ENCODE data around the gene FAM107B.

Gene FAM107B

DNA sequence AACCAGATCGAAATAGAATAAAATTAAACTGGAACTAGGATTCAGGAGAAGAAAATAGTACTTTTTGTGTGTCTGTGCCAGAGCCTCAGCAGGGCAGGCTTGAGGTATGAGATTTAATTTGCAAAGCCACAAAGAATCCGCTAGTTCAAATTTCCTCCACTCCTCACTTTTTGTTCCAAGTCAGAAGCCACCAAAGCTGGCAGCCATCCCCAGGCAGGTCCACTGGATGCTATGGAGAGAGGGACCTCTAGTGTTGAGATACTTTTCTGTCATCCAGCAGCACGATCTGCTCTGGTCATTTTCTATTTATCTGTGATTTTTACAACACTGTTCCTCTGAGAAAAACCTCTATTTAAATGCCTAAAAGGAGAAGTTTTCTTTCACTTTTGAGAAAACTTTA lies 296.1 kb downstream of the FAM107B start:
- TF ChIP-seq YY1 (IDR thresholded peaks at IDR 0.05; ENCODE audit: low read depth) (no peak), RAD21 (IDR thresholded peaks at IDR 0.05; ENCODE audit: low read depth) (peak; percentile 52)

DNA sequence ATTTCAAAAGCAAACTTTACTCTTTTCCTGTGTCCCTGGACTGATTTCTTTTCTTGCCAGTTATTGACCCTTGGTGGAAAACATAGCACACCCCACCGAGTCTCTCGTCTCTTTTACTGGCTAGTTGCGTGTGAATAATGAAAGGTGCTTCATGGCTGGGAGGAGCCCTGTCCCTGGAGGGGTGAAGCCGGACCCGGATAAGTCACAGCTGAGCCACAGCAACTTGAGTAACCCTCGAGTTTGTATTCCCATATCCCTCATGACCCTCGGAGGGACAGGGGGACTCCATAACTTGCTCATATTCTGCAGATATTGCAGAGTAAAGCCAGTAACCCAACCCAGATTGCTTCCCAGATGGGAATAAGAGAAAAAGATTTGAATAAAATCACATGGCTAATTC lies 296.5 kb downstream of the FAM107B start:
- TF ChIP-seq TAF1 (IDR thresholded peaks at IDR 0.05; ENCODE audit: low read depth) (no peak), RAD21 (IDR thresholded peaks at IDR 0.05; ENCODE audit: low read depth) (no peak), MAX (IDR thresholded peaks at IDR 0.05) (no peak), TCF12 (IDR thresholded peaks at IDR 0.05; ENCODE audit: low read depth) (no peak), YY1 (IDR thresholded peaks at IDR 0.05; ENCODE audit: low read depth) (no peak), NFIC (IDR thresholded peaks at IDR 0.05) (no peak), CREB1 (IDR thresholded peaks at IDR 0.05; ENCODE audit: low read depth) (no peak), CEBPB (IDR thresholded peaks at IDR 0.05) (no peak), EP300 (IDR thresholded peaks at IDR 0.05; ENCODE audit: borderline replicate concordance) (no peak), TEAD4 (IDR thresholded peaks at IDR 0.05) (no peak), EGR1 (IDR thresholded peaks at IDR 0.05) (no peak), FOXM1 (IDR thresholded peaks at IDR 0.05; ENCODE audit: borderline replicate concordance, low read depth) (no peak), ZBTB7A (IDR thresholded peaks at IDR 0.05; ENCODE audit: low read depth) (no peak)
- TF ChIP-seq, protein P1, sequence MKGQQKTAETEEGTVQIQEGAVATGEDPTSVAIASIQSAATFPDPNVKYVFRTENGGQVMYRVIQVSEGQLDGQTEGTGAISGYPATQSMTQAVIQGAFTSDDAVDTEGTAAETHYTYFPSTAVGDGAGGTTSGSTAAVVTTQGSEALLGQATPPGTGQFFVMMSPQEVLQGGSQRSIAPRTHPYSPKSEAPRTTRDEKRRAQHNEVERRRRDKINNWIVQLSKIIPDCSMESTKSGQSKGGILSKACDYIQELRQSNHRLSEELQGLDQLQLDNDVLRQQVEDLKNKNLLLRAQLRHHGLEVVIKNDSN (IDR thresholded peaks at IDR 0.05) = no peak
- TF ChIP-seq, protein P2, sequence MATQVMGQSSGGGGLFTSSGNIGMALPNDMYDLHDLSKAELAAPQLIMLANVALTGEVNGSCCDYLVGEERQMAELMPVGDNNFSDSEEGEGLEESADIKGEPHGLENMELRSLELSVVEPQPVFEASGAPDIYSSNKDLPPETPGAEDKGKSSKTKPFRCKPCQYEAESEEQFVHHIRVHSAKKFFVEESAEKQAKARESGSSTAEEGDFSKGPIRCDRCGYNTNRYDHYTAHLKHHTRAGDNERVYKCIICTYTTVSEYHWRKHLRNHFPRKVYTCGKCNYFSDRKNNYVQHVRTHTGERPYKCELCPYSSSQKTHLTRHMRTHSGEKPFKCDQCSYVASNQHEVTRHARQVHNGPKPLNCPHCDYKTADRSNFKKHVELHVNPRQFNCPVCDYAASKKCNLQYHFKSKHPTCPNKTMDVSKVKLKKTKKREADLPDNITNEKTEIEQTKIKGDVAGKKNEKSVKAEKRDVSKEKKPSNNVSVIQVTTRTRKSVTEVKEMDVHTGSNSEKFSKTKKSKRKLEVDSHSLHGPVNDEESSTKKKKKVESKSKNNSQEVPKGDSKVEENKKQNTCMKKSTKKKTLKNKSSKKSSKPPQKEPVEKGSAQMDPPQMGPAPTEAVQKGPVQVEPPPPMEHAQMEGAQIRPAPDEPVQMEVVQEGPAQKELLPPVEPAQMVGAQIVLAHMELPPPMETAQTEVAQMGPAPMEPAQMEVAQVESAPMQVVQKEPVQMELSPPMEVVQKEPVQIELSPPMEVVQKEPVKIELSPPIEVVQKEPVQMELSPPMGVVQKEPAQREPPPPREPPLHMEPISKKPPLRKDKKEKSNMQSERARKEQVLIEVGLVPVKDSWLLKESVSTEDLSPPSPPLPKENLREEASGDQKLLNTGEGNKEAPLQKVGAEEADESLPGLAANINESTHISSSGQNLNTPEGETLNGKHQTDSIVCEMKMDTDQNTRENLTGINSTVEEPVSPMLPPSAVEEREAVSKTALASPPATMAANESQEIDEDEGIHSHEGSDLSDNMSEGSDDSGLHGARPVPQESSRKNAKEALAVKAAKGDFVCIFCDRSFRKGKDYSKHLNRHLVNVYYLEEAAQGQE (IDR thresholded peaks at IDR 0.05; ENCODE audit: low read depth) = no peak

DNA sequence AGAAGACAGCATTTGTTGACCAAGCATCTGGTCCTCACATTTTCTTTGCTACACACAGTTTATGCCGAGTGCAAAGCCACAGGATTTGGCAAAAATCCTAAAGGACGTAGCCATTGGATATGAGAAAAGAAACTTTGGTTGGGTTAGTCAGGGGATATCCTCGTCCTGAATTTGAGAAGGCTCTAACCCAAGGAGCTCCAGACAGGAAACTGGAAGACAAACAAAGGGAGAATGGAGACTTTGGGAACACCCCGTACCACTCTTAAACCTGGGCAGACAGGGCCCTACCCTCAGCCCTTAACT lies 297.3 kb downstream of the FAM107B start:
- TF ChIP-seq MAX (IDR thresholded peaks at IDR 0.05) (no peak), CREB1 (IDR thresholded peaks at IDR 0.05; ENCODE audit: low read depth) (no peak), EGR1 (IDR thresholded peaks at IDR 0.05) (no peak), TAF1 (IDR thresholded peaks at IDR 0.05; ENCODE audit: low read depth) (no peak), YY1 (IDR thresholded peaks at IDR 0.05; ENCODE audit: low read depth) (no peak), FOXM1 (IDR thresholded peaks at IDR 0.05; ENCODE audit: borderline replicate concordance, low read depth) (no peak), NFIC (IDR thresholded peaks at IDR 0.05) (no peak), RAD21 (IDR thresholded peaks at IDR 0.05; ENCODE audit: low read depth) (no peak), TCF12 (IDR thresholded peaks at IDR 0.05; ENCODE audit: low read depth) (no peak), TEAD4 (IDR thresholded peaks at IDR 0.05) (no peak), CEBPB (IDR thresholded peaks at IDR 0.05) (no peak), EP300 (IDR thresholded peaks at IDR 0.05; ENCODE audit: borderline replicate concordance) (no peak), ZBTB7A (IDR thresholded peaks at IDR 0.05; ENCODE audit: low read depth) (no peak)
- TF ChIP-seq, protein P1 (IDR thresholded peaks at IDR 0.05) = no peak
- TF ChIP-seq, protein P2 (IDR thresholded peaks at IDR 0.05; ENCODE audit: low read depth) = no peak

DNA sequence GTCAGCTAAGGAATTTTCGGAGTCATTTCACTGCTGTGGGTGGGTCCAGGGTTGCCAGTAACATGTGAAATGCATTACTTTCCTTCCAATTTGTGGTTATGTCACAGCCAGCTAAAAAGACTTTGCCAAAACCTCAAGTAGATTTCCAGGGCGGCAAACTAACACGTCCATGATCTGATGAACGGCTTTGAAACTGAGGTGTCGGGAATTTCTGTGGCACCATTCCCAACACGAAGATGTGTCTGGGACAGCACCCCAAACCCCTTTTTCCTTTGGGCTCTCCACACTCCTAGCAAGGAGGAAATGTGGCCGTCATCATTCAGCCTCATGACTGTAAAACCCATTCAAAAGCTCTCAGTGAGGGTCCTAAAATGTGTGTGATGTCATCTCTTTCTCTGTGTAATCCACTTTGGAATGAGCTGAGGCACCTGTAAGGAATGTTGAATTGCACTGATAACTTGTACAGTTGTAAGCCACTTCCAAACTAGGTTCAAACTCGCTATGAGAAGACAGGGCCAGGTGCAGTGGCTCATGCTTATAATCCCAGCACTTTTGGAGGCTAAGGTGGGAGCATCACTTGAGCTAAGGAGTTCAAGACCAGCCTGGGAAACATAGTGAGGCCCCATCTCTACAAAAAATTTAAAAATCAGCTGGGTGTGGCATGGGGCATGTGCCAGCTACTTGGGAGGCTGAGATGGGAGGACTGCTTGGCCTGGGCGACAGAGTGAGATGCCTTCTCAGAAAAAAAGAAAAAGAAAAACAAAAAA lies 297.9 kb downstream of the FAM107B start:
- TF ChIP-seq TCF12 (IDR thresholded peaks at IDR 0.05; ENCODE audit: low read depth) (no peak), TAF1 (IDR thresholded peaks at IDR 0.05; ENCODE audit: low read depth) (no peak), TEAD4 (IDR thresholded peaks at IDR 0.05) (no peak), NFIC (IDR thresholded peaks at IDR 0.05) (no peak), FOXM1 (IDR thresholded peaks at IDR 0.05; ENCODE audit: borderline replicate concordance, low read depth) (no peak), EP300 (IDR thresholded peaks at IDR 0.05; ENCODE audit: borderline replicate concordance) (no peak), MAX (IDR thresholded peaks at IDR 0.05) (no peak), ZBTB7A (IDR thresholded peaks at IDR 0.05; ENCODE audit: low read depth) (no peak), YY1 (IDR thresholded peaks at IDR 0.05; ENCODE audit: low read depth) (no peak), CREB1 (IDR thresholded peaks at IDR 0.05; ENCODE audit: low read depth) (no peak), RAD21 (IDR thresholded peaks at IDR 0.05; ENCODE audit: low read depth) (no peak)
- TF ChIP-seq, protein P2 (IDR thresholded peaks at IDR 0.05; ENCODE audit: low read depth) = no peak
- TF ChIP-seq, protein P1 (IDR thresholded peaks at IDR 0.05) = no peak
